ENCODE data around the gene PLAC9. TPM values are rescaled to one million over a fixed set of nuclear protein-coding genes. Genes with fewer than 3 reads are reported as not detected.

PLAC9 gene
- total RNA-seq, 3 donors from 2014 or later (not counting 1 experiment from before 2014, with no cell fraction given) = not detected

DNA sequence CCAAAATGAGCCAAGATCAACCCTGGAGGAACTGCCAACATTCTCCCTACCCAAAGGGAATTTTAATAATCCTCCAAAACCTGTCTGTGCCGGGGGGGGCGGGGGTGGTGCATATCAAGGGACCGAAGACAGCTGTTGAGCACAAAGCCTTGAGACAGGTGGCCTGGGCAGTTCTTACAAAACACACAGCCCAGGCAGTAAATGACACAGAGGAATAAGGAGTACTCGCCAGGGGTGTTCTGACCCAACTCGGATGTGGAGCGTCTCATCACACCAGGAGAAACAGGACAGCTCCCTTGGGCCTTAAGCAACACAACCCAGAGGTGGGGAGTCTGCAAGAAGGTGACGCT lies 35.6 kb downstream of the PLAC9 start:
- Histone ChIP-seq H3K36me3 (ENCODE audit: control insufficient read depth, insufficient read depth, low read length) (peaks cover 75% of the 10 kb centered on the region), H3K27me3 (ENCODE audit: control insufficient read depth, insufficient read depth, low read length) (no peaks in the 10 kb centered on the region), H3K9me3 (ENCODE audit: control insufficient read depth, insufficient read depth, low read length) (no peaks in the 10 kb centered on the region), H3K27ac (ENCODE audit: low read length) (no peak overlapping the region), H3K4me1 (ENCODE audit: control insufficient read depth, insufficient read depth, low read length) (no peaks in the 10 kb centered on the region), H3K4me3 (ENCODE audit: low read length) (no peak overlapping the region)
- no peak for DNase-seq
- ATAC-seq = no peak
- Mint-ChIP-seq H3K4me1 (peaks cover 32 to 34% of the 10 kb centered on the region in 2 donors), H3K9me3 (no peaks in the 10 kb centered on the region), H3K27ac (no peak overlapping the region), H3K4me3 (no peak overlapping the region), H3K27me3 (ENCODE audit: low read depth in 2 of 2) (no peaks in the 10 kb centered on the region), H3K36me3 (peaks cover 6% of the 10 kb centered on the region)
- intact Hi-C loops (cut with micrococcal nuclease) = no loop called here
- 99% methylated on average over 7 of the region's 7 CpGs for WGBS (ENCODE audit: insufficient coverage)
- no peak for TF ChIP-seq CTCF (IDR thresholded peaks at IDR 0.05)

DNA sequence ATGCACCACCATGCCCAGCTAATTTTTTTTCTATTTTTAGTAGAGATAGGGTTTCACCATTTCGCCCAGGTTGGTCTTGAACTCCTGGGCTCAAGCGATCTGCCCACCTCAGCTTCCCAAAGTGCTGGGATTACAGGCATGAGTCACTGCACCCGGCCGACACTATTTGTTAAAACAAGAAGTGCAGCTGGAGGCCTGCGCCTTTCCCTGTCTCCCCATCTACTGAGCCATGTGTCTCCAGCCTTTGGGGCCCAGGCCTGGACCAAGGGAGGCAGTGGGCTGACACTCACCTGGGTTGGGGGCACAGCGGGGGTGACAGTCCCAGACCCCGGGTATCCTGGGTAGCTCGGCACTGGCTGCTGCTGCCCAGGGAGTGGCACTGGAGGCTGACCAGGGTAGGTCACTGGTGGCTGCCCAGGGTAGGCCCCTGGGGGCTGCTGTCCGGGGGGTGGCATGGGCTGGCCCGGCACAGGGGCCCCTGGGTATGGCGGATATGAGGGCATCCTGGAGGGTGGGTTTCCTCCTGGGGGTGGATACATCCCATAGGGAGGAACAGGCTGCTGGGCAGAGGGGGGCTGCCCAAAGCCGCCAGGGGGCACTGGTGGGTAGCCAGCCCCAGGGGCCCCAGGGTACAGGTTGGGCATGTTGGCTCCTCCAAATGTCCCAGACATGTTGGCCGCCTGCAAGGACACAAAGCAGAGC lies 36.3 kb downstream of the PLAC9 start:
- WGBS (ENCODE audit: insufficient coverage) = 95% methylated on average over 13 of the region's 13 CpGs
- H3K27ac Mint-ChIP-seq = peak overlapping the region in 1 of 2 donors; percentile 79
- H3K9me3 ChIP-seq (ENCODE audit: control insufficient read depth, insufficient read depth, low read length) = no peaks in the 10 kb centered on the region
- H3K9me3 Mint-ChIP-seq = no peaks in the 10 kb centered on the region
- no peak overlapping the region for H3K4me3 ChIP-seq (ENCODE audit: low read length)
- peaks cover 26 to 38% of the 10 kb centered on the region in 2 donors for H3K4me1 Mint-ChIP-seq
- no peak overlapping the region for H3K27ac ChIP-seq (ENCODE audit: low read length)
- H3K4me1 ChIP-seq (ENCODE audit: control insufficient read depth, insufficient read depth, low read length) = no peaks in the 10 kb centered on the region
- no peaks in the 10 kb centered on the region for H3K27me3 ChIP-seq (ENCODE audit: control insufficient read depth, insufficient read depth, low read length)
- DNase-seq (peak in 1 of 2 donors; percentile 50), ATAC-seq (peak in 1 of 3 donors; percentile 38)
- no peaks in the 10 kb centered on the region for H3K27me3 Mint-ChIP-seq (ENCODE audit: low read depth in 2 of 2)
- no peaks in the 10 kb centered on the region for H3K36me3 Mint-ChIP-seq
- peaks cover 69% of the 10 kb centered on the region for H3K36me3 ChIP-seq (ENCODE audit: control insufficient read depth, insufficient read depth, low read length)
- H3K4me3 Mint-ChIP-seq = no peak overlapping the region
- TF ChIP-seq CTCF (IDR thresholded peaks at IDR 0.05) = no peak
- intact Hi-C loops (cut with micrococcal nuclease) = no loop called here

DNA sequence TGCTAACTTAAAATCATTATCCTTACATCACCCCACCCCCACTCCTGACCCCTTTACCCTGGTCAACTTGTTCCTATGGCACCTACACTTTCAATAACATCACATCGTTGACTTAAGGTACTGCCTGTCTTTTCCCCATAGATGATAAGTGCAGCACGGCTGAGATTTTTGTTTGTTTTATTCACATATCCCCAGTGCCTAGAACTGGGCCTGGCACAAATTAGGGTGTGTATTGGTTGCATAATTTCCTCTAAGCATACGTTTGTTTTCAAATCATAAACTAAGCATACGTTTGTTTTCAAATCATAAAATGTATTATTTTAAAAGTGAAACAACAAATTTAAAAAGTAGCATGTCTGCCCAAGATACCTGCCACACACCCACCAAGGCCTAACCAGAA lies 37.5 kb downstream of the PLAC9 start:
- peak overlapping the region; percentile 22 to 79 for H3K27ac Mint-ChIP-seq
- no peaks in the 10 kb centered on the region for H3K27me3 ChIP-seq (ENCODE audit: control insufficient read depth, insufficient read depth, low read length)
- TF ChIP-seq CTCF (IDR thresholded peaks at IDR 0.05) = no peak

GRCh38 chr10:80170641-80171040 lies 38.1 kb downstream of the PLAC9 start:
- Mint-ChIP-seq H3K9me3 (no peaks in the 10 kb centered on the region), H3K4me3 (no peak overlapping the region), H3K27me3 (ENCODE audit: low read depth in 2 of 2) (no peaks in the 10 kb centered on the region), H3K4me1 (peaks cover 19 to 38% of the 10 kb centered on the region in 2 donors), H3K27ac (peak overlapping the region; percentile 26 to 62), H3K36me3 (no peaks in the 10 kb centered on the region)
- intact Hi-C loops (cut with micrococcal nuclease) = no loop called here
- Histone ChIP-seq H3K36me3 (ENCODE audit: control insufficient read depth, insufficient read depth, low read length) (peaks cover 55% of the 10 kb centered on the region), H3K4me3 (ENCODE audit: low read length) (no peak overlapping the region), H3K9me3 (ENCODE audit: control insufficient read depth, insufficient read depth, low read length) (no peaks in the 10 kb centered on the region), H3K27me3 (ENCODE audit: control insufficient read depth, insufficient read depth, low read length) (no peaks in the 10 kb centered on the region), H3K4me1 (ENCODE audit: control insufficient read depth, insufficient read depth, low read length) (no peaks in the 10 kb centered on the region), H3K27ac (ENCODE audit: low read length) (no peak overlapping the region)
- DNase-seq = no peak
- no peak for TF ChIP-seq CTCF (IDR thresholded peaks at IDR 0.05)
- ATAC-seq = no peak
- WGBS (ENCODE audit: insufficient coverage) = 74% methylated on average over 10 of the region's 10 CpGs

More for the DNA sequence above, 37.5 kb downstream of the PLAC9 start:
- 67% methylated on average over 1 of the region's 4 CpGs for WGBS (ENCODE audit: insufficient coverage)
- Histone ChIP-seq H3K27ac (ENCODE audit: low read length) (no peak overlapping the region), H3K36me3 (ENCODE audit: control insufficient read depth, insufficient read depth, low read length) (peaks cover 59% of the 10 kb centered on the region), H3K9me3 (ENCODE audit: control insufficient read depth, insufficient read depth, low read length) (no peaks in the 10 kb centered on the region), H3K4me1 (ENCODE audit: control insufficient read depth, insufficient read depth, low read length) (no peaks in the 10 kb centered on the region), H3K4me3 (ENCODE audit: low read length) (no peak overlapping the region)
- ATAC-seq = no peak
- Mint-ChIP-seq H3K4me3 (no peak overlapping the region), H3K4me1 (peaks cover 19 to 38% of the 10 kb centered on the region in 2 donors), H3K36me3 (no peaks in the 10 kb centered on the region), H3K27me3 (ENCODE audit: low read depth in 2 of 2) (no peaks in the 10 kb centered on the region), H3K9me3 (no peaks in the 10 kb centered on the region)
- intact Hi-C loops (cut with micrococcal nuclease) = no loop called here
- DNase-seq = no peak
